Measurements from ENCODE around the gene TRIM32. TPM values are rescaled to one million over a fixed set of nuclear protein-coding genes. Genes with fewer than 3 reads are reported as not detected.

The TRIM32 gene
- total RNA-seq, 1 donor from 2014 or later, result 26.4 TPM

DNA sequence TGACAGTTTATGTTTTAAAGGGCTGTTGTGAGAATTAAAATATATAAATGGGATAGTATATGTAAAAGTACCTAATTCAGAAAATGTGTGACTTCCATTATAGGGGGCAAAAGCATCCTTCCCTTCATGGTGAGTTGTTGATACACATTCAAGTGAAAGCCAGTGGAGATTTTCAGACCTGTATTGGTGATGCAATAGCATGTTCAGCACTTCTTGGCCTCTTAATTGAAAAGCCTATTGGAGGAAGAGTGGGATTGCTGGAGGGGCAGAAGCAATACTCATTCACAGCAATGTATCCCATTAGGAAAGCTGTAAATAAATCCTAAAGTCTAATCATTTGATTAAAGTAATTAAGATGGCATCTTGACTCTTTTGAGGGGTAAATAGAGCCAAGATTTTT, 17.4 kb downstream of the TRIM32 start:
- no peak for DNase-seq (ENCODE audit: low read depth)
- H3K36me3 ChIP-seq (ENCODE audit: control insufficient read depth, insufficient read depth, low read length), result peaks cover 1% of the 10 kb centered on the region
- H3K27me3 ChIP-seq (ENCODE audit: control insufficient read depth, insufficient read depth, low read length), result no peaks in the 10 kb centered on the region
- no peak for TF ChIP-seq CTCF (IDR thresholded peaks at IDR 0.05; ENCODE audit: insufficient read depth, low read length, poor library complexity, severe bottlenecking)
- H3K4me3 ChIP-seq (ENCODE audit: low read depth, low read length), result no peak overlapping the region

DNA sequence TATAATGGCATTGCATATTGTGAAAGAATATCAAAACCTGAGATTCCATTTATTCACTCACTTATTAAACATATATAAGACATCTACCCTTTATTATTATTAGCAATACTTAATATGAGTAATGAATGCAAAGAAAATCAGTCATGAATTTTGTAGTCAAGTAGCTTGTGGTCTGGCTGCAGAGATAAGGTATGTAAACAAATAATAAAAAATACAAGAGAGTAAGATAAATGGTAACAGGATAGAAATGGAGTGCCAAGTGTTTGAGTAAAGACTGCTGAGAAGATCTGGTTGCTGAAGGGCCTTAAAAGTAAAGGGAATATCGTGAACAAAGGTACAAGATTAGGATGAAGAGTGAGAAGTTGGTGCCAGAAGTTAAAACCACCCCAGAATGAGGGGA, 18.4 kb downstream of the TRIM32 start:
- no peak for DNase-seq (ENCODE audit: low read depth)
- no peak overlapping the region for H3K4me3 ChIP-seq (ENCODE audit: low read depth, low read length)
- H3K27me3 ChIP-seq (ENCODE audit: control insufficient read depth, insufficient read depth, low read length), result no peaks in the 10 kb centered on the region
- no peak for TF ChIP-seq CTCF (IDR thresholded peaks at IDR 0.05; ENCODE audit: insufficient read depth, low read length, poor library complexity, severe bottlenecking)
- no peaks in the 10 kb centered on the region for H3K36me3 ChIP-seq (ENCODE audit: control insufficient read depth, insufficient read depth, low read length)

DNA sequence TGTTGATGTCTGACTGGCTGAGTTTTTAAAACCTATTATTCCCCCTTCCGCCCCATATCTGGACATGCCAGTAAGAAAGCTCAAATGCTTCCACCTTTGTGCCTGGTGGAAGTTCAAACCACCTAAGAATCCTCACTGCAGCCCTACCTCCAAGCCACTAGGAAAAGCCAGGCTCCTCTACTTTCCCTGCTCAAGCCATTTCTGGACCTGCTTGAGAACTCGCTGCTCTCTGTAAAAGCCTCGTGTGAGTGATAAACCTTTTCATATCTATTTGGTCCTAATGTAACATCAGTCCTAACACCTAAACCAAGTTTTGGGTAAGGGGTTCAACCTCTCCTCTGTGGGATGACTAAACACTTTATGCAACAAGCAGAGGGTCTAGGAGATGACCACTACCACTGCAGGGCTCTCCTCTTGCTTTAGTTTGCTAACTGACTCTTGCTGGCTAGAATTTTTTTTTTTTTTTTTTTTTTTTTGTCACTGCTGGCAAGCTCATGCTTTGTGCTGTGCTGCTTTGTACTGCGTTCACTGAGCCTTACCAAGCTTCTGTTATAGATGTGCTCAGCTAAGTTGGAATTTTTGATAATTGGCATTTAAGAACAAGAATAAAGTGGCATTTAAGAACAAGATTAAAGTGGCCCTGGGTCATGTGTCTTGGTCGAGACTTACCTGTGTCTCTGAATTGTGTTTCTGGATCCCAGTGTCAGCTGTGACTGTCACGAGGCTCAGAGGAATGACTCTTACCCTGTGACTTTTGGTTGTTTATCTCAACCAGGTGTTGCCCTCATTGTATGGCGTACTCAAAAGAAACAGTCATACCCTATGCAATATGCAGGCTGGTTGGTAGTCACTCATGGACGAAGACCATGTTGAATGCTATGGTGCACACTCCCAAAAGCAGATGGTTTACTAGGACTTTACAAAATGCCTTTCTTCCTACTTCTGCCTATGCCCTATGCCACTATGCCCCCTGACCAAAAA, 19.5 kb downstream of the TRIM32 start:
- TF ChIP-seq CTCF (IDR thresholded peaks at IDR 0.05; ENCODE audit: insufficient read depth, low read length, poor library complexity, severe bottlenecking), result no peak
- Histone ChIP-seq H3K36me3 (ENCODE audit: control insufficient read depth, insufficient read depth, low read length) (no peaks in the 10 kb centered on the region), H3K4me3 (ENCODE audit: low read depth, low read length) (no peak overlapping the region), H3K27me3 (ENCODE audit: control insufficient read depth, insufficient read depth, low read length) (no peaks in the 10 kb centered on the region)
- DNase-seq (ENCODE audit: low read depth), result no peak

GRCh38 chr9:116712781-116713180, 25.7 kb downstream of the TRIM32 start:
- H3K4me3 ChIP-seq (ENCODE audit: low read depth, low read length), result no peak overlapping the region
- no peaks in the 10 kb centered on the region for H3K36me3 ChIP-seq (ENCODE audit: control insufficient read depth, insufficient read depth, low read length)
- DNase-seq (ENCODE audit: low read depth), result no peak
- H3K27me3 ChIP-seq (ENCODE audit: control insufficient read depth, insufficient read depth, low read length), result no peaks in the 10 kb centered on the region
- TF ChIP-seq CTCF (IDR thresholded peaks at IDR 0.05; ENCODE audit: insufficient read depth, low read length, poor library complexity, severe bottlenecking), result no peak

GRCh38 chr9:116713271-116713670, 26.2 kb downstream of the TRIM32 start:
- no peak for DNase-seq (ENCODE audit: low read depth)
- no peaks in the 10 kb centered on the region for H3K36me3 ChIP-seq (ENCODE audit: control insufficient read depth, insufficient read depth, low read length)

More at GRCh38 chr9:116713271-116713670, 26.2 kb downstream of the TRIM32 start:
- no peak for TF ChIP-seq CTCF (IDR thresholded peaks at IDR 0.05; ENCODE audit: insufficient read depth, low read length, poor library complexity, severe bottlenecking)
- H3K27me3 ChIP-seq (ENCODE audit: control insufficient read depth, insufficient read depth, low read length), result no peaks in the 10 kb centered on the region
- no peak overlapping the region for H3K4me3 ChIP-seq (ENCODE audit: low read depth, low read length)

All from kidney epithelial cell (primary cell).